SK-N-DZ (cell line): ENCODE data around the gene RBM33.

Source experiments
- DNase-seq: peaks from one replicate; pipeline ENCODE4 v3.0.0-alpha.2; 2015; ENCODE audit warnings: low spot score

RBM33 gene

DNA sequence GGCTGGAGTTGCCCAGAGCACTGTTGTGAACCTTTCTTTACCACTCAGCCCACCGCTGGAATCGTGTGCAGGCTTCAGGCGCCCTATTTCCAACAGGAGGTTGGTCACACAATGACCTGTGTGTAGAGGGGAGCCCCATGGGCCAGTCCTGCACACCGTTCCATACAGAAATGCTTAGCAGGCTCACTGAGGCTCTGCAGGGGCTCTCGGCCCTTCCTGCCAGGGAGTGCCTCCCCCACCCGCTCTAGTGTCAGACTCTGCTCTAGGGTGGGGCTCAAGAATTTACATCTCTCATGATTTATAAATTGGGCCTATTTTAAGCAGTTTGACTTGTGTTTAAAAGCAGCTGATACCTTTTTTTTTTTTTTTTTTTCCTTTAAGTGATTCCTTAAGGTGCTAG, 125.8 kb downstream of the RBM33 start:
- no peak for DNase-seq

DNA sequence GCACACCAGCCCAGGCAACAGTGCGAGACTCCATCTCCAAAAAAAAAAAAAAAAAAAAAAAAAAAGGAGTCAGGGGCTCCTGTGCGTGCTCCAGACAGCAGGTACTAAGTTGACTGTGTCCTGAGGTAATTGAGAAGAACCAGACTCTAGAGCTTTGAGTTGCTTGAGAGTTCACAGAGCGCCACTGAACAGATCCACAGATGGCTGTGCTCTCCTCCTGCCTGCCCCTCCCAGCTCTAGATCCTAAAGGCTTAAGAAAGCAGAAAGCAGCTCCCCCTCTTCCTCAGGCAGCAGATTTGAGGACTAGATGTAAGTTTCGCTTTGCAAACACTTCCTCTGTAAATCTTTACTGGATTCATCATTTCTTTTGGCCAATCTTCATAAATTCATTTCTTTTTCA, 129.1 kb downstream of the RBM33 start:
- DNase-seq: peak; percentile 61

DNA sequence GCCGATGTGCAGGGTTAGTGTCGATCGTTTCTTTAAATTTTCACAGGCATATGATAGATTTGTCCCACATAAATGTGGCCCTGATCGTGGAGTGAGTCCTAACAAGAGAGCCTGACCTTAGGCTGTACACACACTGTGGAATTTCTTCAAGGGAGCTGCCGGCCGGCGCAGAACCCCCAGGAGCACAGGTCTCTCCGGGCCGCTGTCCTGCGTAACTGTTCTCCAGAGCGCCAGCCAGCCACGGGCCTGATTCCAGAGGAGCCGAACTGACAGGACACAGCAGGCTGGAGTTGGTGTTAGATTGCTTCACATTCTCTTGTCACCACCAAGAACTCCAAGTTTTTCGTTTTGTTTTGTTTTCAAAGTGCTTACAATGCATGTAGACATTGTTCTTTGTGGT, 130.5 kb downstream of the RBM33 start:
- no peak for DNase-seq

DNA sequence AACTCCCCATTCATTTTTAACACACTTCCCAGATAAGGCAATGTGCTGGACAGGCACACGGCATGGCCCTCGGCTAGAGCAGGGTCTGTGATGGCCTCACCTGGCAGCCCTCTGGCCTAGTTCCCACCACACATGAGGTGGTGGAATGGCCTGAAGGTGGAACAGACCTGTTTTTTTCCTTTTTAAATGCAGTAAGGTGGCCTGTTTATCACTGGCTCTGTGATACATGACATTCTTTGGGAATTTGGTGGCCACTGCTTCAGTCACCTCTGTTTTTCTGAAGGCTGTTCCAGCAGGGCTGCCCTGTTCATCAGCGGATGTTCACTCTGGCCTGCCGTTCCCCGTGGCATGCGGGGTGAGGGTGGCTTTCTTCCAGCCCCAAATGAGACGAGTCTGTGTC, 131.2 kb downstream of the RBM33 start:
- DNase-seq: no peak

DNA sequence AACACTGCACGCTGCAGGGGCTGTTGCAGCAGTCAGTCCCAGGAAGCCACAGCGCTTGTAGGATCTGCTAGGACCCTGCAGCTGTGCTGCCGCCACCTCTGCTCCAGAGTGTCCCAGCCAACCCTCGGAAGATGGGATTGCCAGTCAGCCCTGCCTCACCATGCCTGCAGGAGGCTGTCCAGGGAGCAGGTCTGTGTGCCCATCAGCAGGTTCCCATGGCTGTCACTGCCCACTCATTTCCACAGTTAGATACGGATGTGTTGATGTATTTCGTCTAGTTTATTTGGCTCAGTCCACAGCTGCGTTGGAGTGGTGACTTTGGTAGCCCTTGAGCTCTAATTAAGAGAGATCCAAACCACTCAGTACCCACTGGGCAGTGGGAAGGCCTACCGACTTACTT, 132.1 kb downstream of the RBM33 start:
- no peak for DNase-seq

DNA sequence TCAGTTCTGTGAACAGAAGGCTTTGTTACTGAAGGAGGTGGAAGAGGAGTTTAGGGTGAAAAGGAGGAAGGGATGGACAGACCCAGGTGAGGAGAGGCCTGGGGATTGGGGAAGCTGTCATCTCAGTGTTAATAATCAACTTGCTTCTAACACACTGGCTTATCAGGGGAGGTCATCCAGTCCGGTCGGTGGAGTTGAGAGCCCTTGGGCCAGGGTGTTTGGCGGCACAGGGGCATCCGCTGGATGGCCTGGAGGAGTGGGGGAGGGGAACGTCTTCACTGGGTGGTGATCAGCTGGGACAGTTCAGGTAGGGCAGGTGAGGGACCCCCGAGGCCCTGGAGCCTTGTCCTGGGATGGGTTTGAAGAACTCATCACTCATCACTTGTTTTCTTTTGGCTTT, 133.9 kb downstream of the RBM33 start:
- no peak for DNase-seq

DNA sequence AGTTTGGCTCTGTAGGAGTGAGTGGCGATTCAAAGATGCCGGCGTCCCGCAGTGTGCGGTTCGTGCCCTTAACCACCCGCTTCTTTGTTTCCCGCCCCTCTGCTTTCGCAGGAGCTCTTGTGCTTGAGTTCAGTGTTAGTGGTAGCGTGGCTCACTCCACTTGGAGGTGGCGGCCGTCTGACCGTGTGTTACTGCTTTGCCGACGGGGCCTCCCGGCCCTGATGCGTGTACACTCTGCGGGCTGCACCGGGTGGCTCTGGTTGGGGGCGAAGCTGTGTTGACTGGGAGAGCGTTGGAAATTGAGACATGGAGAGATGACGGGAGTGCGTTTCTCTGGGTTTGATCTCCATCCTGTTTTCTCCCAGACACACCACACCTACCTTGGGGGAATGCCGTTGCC, 136.4 kb downstream of the RBM33 start:
- DNase-seq: no peak

DNA sequence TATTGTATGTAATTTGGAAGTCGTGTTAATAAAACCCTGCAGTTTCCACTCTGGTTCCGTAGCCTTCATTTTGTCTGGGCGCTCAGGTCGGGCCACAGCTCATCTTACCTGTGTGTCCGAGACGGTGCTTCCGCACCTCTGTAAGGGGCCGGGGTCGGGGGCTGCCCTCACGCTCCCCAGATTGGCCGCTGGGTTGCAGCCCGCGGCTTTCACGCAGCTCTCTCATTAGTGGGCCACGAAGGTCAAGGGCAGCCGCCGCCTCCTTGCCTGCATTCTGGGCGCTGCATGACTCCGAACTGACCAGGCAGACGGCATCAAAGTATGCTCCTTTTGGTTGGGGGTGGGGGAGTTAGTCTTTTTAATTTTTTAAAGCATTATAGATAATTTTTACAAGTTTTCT, 137.0 kb downstream of the RBM33 start:
- no peak for DNase-seq

DNA sequence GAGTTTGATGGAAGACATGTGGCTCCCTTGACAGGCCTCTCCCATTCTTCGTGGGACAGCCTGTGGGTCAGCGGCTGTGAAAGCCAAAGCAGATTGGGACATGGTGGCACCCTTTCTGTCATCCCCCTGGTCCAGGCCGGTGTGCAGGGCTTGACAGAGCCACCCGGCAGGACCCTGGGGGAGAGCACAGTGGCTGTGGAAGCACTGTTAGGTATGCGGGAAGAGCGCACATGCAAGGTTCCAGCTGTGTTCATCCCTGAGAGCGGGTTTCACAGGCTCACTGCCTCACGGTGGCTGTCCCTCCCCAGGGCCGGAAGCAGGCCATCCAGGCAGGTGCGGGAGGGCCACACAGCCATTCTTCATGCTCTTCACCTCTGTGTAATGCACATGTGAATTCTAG, 138.0 kb downstream of the RBM33 start:
- no peak for DNase-seq

DNA sequence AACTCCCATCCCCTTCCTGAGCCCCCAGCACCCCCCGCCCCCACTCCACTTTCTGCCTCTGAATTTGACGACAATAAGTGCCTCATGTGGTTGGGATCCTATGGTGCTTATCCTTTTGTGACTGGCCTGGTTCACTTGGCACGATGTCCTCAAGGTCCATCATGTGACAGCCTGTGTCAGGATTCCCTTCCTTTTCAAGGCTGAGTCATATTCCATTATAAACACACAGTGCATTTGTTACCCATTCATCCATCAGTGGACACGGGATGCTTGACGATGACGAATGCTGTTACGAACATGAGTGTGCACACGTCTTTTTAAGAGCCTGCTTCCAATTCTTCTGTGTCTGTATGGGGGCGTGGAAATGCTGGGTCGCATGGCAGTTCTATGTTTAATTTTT, 141.1 kb downstream of the RBM33 start:
- DNase-seq: no peak

DNA sequence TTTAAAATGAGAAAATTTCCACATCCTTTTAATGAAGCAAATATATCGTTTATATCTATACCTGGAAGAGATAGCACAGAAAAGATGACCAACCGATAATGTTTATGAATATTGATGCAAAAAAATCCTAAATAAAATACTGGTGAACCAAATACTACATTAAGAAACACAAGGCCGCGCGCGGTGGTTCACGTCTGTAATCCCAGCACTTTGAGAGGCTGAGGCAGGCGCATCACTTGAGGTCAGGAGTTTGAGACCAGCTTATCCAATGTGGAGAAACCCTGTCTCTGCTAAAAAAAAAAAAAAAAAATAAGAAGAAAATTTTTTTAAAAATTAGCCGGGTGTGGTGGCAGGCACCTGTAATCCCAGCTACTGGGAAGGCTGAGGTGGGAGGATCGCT, 142.0 kb downstream of the RBM33 start:
- DNase-seq: no peak

DNA sequence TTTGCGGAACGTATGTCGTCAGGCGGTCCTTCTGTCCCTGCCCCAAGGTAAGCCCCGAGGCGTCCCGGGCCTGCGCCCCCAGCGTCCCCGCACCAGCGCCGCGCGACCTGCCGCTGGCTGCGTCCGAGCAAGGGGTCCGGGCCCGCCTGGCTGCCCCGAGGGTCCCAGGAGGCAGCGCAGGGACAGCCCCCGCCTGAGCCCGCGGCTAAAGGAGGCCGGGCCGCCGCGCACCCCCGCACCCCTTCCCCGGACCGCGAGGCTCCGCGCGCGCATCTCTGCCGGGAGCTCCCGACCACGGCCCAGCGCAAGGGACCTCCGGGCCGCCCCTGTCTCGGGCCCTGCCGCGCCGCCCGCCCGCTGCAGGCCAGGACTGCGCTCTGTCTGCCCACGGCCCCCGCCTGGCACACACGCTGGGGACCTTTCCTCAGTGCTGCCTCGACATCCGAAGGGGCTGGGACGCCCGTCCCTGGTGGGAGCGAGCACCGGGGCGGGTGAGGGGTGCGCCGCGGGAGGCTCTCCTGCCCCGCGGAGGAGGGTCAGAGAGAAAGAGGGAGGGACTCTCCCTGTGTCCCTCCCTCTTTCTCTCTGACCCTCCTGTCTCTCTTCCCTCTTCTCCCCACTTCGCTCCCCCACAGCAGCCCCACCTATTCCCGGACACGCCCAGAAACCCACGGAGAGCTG, 142.8 kb downstream of the RBM33 start:
- no peak for DNase-seq

DNA sequence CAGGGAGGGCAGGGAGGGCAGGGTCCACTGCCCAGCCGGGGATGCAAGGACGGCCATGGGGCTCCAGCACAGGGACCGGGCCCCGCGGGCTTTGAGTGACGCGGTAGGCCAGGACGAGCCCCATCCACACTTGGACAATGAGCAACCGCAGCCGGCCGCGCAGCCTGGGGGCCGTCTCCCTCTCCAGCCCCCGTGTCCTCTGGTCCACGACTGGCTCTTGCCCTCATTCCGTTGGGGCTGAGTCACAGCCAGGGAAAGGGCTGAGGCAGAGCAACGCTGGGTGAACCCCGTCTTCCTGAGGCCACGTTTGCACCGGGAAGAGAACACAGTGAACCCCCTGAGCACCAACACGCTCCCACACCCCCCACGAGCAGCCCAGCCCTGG, 144.1 kb downstream of the RBM33 start:
- DNase-seq: no peak

DNA sequence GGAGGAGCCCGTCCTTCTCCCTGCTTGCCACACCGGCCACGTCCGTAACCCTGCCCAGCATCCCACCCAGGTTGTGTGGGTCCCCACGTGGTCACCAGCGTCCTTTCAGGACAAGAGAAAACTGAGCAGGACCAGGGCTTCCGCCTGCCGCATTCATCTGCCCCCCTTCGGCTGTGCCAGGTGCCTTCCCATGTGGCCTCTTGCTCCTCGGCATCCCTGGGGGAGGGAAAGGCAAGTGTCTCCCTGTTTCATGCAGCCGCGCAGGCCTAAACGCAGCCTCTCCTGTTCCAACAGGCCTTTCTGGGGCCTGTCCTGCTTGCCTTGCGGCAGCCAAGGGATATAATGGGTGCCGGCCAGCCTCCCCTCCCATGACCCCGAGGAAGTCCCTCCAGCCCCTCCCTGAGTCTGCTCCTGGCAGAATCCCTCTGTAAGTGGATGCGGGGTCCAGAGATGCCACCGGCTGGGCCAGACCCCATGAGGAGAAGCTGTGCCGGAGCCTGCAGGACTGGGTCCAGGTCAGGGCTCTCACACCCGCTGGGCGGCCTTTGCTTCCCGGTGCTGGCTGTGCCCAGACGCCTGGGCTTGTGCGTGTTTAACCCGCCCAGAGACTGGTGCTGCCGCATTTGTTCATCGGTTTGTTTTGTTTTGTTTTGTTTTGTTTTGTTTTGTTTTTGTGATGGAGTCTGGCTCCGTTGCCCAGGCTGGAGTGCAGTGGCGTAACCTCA, 144.7 kb downstream of the RBM33 start:
- DNase-seq: no peak

DNA sequence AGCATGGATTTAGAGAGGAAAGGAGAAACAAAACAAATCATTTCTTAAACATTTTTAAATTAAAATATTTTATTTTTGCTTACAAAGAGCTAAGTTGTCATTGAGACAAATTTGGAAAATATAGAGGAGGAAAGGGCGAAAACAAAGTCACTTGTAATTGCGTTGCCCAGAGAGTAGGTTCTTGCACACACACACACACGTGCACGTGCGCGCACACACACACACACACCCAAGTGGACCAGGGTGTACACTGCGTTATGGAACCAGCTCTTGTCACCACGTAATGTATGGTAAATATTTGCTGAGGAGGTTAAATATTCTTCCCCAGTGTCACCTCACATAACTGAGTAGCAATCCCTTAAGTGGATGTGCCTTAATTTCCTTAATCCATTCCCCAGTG, 146.2 kb downstream of the RBM33 start:
- DNase-seq: no peak

DNA sequence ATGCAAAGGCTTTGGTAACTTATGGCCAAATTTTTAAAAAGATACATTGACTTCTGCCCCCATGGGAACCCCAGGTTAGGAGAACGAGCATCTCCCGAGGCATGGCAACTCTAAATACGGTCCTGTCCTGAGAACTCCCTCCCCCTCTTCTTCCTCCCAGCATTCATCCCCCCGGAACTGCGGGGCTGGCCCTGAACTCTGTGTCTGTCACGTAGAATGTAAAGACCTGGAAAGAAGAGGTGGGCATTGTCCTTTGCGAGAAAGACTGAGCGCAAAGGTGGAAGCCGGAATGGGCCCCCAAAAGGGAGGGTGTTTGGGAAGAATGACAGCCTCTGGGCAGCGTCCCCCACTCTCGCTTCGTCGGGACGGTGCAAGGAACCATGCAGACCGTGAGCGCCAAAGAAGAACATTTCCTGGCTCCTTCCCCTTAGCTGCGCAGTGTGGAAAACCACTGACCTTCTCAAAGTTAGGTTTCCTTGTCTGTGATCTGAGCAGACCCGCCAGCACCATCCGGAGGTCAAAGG, 146.8 kb downstream of the RBM33 start:
- DNase-seq: no peak

DNA sequence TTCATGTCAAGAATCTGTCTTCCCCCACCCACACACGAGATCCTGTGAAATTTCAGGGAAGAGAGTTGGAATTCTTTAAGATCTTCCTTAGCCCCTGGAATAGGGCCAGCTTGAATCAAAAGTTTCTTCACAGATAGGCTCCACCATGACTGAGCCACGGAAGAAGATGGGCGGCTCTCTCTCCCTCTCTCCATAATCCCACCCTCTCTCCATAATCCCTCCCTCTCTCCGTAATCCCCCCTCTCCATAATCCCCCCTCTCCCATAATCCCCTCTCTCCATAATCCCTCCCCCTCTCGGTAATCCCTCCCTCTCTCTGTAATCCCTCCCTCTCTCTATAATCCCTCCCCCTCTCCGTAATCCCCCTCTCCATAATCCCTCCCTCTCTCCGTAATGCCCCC, 147.4 kb downstream of the RBM33 start:
- no peak for DNase-seq

DNA sequence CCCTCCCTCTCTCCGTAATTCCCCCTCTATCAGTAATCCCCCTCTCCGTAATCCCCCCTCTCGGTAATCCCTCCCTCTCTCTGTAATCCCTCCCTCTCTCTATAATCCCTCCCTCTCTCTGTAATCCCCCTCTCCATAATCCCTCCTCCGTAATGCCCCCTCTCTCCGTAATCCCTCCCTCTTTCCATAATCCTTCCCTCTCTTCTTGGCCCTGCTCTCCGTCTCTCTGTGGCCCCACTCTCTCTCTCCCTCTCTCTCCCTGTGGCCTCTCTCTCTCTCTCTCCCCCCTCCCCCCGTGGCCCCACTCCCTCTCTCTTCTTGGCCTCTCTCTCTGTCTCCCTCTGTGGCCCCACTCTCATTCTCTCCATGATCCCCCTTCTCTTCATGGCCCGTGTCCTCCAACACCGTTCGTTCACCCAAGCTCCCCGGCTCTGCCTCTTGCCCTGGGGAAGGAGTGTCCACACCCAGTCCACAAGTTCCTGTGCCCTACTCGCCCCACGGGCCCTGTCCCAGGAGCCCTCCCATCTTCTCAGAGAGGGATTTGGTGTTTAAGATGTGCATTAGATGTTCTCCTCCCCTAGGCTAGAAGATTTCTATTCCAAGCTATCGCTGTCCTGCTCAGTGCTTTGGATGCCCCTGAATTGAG, 148.0 kb downstream of the RBM33 start:
- DNase-seq: no peak

DNA sequence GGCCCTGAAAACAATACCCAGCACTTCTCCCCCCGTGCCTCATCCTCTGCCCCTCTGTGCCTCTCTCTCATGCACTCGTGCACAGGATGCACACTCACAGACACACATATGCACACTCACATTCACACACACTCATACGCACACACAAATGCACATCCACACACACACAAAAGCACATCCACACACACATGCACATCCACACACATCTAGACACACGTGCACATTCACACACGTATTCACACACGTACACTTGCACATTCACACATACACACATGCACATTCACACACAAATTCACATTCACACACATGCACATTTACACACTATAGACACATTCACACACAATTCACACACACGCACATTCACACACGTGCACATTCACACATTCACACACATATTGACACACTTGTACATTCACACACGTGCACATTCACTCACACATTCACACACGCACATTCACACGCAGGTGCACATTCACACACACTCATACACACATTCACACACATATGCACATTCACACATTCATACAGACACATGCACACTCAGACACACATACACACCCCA, 148.6 kb downstream of the RBM33 start:
- no peak for DNase-seq

DNA sequence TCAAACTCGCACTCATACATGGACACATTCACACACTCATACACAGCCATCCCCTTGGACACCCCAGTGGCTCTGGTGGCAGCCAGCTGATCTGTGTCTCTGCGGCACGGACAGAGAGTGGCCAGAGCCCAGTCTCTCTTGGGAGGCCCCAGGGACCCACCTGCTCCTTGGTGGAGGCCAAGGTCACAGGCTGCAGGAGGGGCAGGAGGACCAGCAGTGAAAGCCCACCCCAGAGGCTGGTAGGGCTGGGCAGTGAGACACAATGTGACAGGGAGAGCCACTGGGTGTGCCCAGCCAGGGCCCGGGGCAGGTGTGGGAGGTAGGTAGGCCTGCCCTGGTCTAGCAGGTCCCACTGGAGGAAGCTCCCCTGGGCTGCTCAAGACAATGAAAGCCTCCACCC, 149.3 kb downstream of the RBM33 start:
- DNase-seq: no peak

DNA sequence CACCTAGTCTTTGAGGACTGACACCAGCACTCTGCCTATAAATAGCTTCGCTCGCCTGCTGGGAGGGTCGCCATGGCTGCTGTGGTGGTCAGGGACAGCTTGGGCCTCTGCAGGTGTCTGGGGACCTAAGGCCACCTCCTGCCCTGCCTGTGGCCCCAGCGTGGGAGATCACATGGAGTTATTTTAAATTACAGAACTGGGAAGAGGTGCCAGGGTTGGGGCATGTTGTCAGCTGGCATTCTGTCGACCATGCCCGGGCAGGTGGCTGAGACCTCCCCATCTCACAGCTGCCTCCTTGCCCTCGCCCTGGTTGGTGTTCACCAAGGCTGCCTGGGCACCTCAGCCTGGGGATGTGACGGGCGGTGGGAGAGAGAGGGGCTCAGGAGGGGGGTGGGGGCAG, 149.7 kb downstream of the RBM33 start:
- DNase-seq: no peak

DNA sequence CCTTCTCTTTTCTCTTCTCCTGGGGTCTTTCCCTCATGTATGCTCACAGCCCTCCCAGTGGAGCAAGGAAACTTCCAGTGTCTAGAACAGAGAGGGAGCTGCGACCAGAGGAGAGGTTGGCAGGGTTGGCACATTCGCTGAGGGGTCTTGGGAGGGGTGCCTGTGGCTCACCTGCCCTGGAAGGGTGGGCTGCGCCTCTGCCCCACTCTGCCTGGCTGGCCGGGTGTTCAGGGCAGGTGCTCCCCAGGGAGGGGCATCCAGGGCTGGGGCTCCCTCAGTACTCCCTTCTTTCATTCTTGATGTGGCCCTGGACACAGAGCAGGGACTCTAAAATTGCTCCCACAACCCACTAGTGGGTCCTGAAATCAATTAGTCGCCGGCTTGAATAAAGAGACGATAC, 150.9 kb downstream of the RBM33 start:
- no peak for DNase-seq

DNA sequence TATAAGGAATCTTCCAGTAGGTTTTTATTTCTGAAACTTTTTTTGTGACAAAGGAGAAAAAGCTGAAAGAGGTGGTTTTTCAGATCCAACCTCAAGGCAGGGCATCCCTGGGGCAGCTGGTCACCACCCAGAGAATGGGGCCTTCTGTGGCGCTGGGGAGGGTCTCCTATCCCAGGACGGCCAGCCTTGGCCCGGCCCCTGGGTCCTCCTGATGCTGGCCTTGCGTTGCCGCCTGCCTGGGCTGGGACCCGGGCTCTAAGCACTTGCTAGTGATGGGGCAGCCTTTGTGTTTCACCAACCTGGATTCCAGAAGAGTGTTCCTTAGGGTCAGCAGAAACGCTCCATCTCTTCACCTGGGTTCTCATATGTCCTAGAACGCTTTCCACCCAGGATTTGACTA, 151.5 kb downstream of the RBM33 start:
- no peak for DNase-seq
